ENCODE measurements around the gene EML4. TPM values are rescaled to one million over a fixed set of nuclear protein-coding genes. Genes with fewer than 3 reads are reported as not detected.

Gene EML4
- polyA plus RNA-seq, 1 donor (not counting 4 experiments of a cell fraction or from before 2014, with no cell fraction given): 36.4 TPM

- H3K4me1 ChIP-seq (ENCODE audit: control insufficient read depth, extremely low read depth, insufficient read depth, low read length): peaks cover 19% of the 10 kb centered on the region
- no peak for DNase-seq (ENCODE audit: low read depth, low spot score)
- H3K9me3 ChIP-seq (ENCODE audit: control insufficient read depth, low read depth, low read length): no peaks in the 10 kb centered on the region
- H3K4me2 ChIP-seq (ENCODE audit: control insufficient read depth, extremely low read depth, insufficient read depth, low read depth, low read length): no peak overlapping the region
- TF ChIP-seq CTCF (optimal IDR thresholded peaks at IDR 0.05 in 1 of 3, IDR thresholded peaks at IDR 0.05 in 1 of 3, conservative IDR thresholded peaks at IDR 0.05 in 1 of 3; ENCODE audit: extremely low read depth in 1 of 3, insufficient read depth in 2 of 3, low read length in 3 of 3) (no peak), EZH2 (IDR thresholded peaks at IDR 0.05; ENCODE audit: low read length) (no peak)
- no peak overlapping the region for H2AFZ ChIP-seq (ENCODE audit: control insufficient read depth, low read length)
- no peak overlapping the region for H3K4me3 ChIP-seq (ENCODE audit: control insufficient read depth in 2 of 3, extremely low read depth in 1 of 3, insufficient read depth in 2 of 3, low read depth in 1 of 3, low read length in 3 of 3)
- no peak for FAIRE-seq
- H4K20me1 ChIP-seq (ENCODE audit: control insufficient read depth, extremely low read depth, insufficient read depth, low read length): no peaks in the 10 kb centered on the region
- H3K79me2 ChIP-seq (ENCODE audit: control insufficient read depth, insufficient read depth, low read length): peaks cover 14% of the 10 kb centered on the region
- no peaks in the 10 kb centered on the region for H3K27me3 ChIP-seq (ENCODE audit: control insufficient read depth, extremely low read depth, insufficient read depth, low read length)
- no peak overlapping the region for H3K27ac ChIP-seq (ENCODE audit: control insufficient read depth, insufficient read depth, low read length)
- H3K36me3 ChIP-seq (ENCODE audit: control insufficient read depth in 2 of 2, extremely low read depth in 1 of 2, insufficient read depth in 2 of 2, low read length in 2 of 2): peaks cover 13 to 14% of the 10 kb centered on the region in 2 experiments
- no peak overlapping the region for H3K9ac ChIP-seq (ENCODE audit: control insufficient read depth, extremely low read depth, insufficient read depth, low read length)
- no peaks in the 10 kb centered on the region for H3K9me1 ChIP-seq (ENCODE audit: control insufficient read depth, extremely low read depth, insufficient read depth, low read length)
- dilution Hi-C loops (cut with MboI; ENCODE audit: extremely low pct_ligation_motif_present, low sequenced_read_pairs): no loop called here
These were observed 169.5 kb downstream of the EML4 start for GRCh38 chr2:42338567-42339190.

- Histone ChIP-seq H3K4me2 (ENCODE audit: control insufficient read depth, extremely low read depth, insufficient read depth, low read depth, low read length) (no peak overlapping the region), H3K9me3 (ENCODE audit: control insufficient read depth, low read depth, low read length) (no peaks in the 10 kb centered on the region), H3K4me3 (ENCODE audit: control insufficient read depth in 2 of 3, extremely low read depth in 1 of 3, insufficient read depth in 2 of 3, low read depth in 1 of 3, low read length in 3 of 3) (no peak overlapping the region), H3K27me3 (ENCODE audit: control insufficient read depth, extremely low read depth, insufficient read depth, low read length) (no peaks in the 10 kb centered on the region), H3K27ac (ENCODE audit: control insufficient read depth, insufficient read depth, low read length) (no peak overlapping the region), H3K4me1 (ENCODE audit: control insufficient read depth, extremely low read depth, insufficient read depth, low read length) (peaks cover 19% of the 10 kb centered on the region), H3K9me1 (ENCODE audit: control insufficient read depth, extremely low read depth, insufficient read depth, low read length) (no peaks in the 10 kb centered on the region), H3K9ac (ENCODE audit: control insufficient read depth, extremely low read depth, insufficient read depth, low read length) (no peak overlapping the region), H4K20me1 (ENCODE audit: control insufficient read depth, extremely low read depth, insufficient read depth, low read length) (no peaks in the 10 kb centered on the region), H3K36me3 (ENCODE audit: control insufficient read depth in 2 of 2, extremely low read depth in 1 of 2, insufficient read depth in 2 of 2, low read length in 2 of 2) (peaks cover 13 to 14% of the 10 kb centered on the region in 2 experiments), H3K79me2 (ENCODE audit: control insufficient read depth, insufficient read depth, low read length) (peaks cover 14% of the 10 kb centered on the region), H2AFZ (ENCODE audit: control insufficient read depth, low read length) (no peak overlapping the region)
- DNase-seq (ENCODE audit: low read depth, low spot score) (no peak), FAIRE-seq (no peak)
- TF ChIP-seq EZH2 (IDR thresholded peaks at IDR 0.05; ENCODE audit: low read length) (no peak), CTCF (optimal IDR thresholded peaks at IDR 0.05 in 1 of 3, IDR thresholded peaks at IDR 0.05 in 1 of 3, conservative IDR thresholded peaks at IDR 0.05 in 1 of 3; ENCODE audit: extremely low read depth in 1 of 3, insufficient read depth in 2 of 3, low read length in 3 of 3) (no peak)
- dilution Hi-C loops (cut with MboI; ENCODE audit: extremely low pct_ligation_motif_present, low sequenced_read_pairs): no loop called here
These were observed 170.2 kb downstream of the EML4 start for GRCh38 chr2:42339191-42339912.

Measured in keratinocyte (primary cell).